HG03460 (cell line): ENCODE data around the gene HEATR5A.
A peak's percentile ranks its signal among the peaks of the same experiment; 100 is the strongest.
"Not testable (repeated sequence)": the region's sequence is repeated elsewhere in the genome, so short reads cannot be mapped to it uniquely, and the experiment has no call there.

ENCODE experiments used
- ATAC-seq: cut with Tn5 transposase; IDR thresholded peaks from one replicate; pipeline ENCODE4 v1.9.1; 2021; ENCODE audit not compliant: unreplicated experiment

HEATR5A gene

DNA sequence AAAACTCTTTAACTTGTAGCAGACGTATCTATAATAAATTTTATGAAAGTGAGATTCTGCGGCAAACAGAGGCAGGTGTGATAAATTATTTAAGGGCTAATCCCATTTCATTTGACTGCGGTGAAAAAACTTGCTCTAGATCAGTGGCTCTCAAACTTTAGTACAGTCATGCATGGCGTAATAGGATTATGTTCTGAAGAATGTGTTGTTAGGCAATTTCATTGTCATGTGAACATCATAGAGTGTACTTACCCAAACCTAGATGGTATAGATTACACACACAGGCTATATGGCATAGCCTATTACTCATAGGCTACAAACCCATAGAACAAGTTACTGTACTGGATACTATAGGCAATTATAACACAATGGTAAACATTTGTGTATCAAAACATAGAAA, 83.7 kb downstream of the HEATR5A start:
- no peak for ATAC-seq

DNA sequence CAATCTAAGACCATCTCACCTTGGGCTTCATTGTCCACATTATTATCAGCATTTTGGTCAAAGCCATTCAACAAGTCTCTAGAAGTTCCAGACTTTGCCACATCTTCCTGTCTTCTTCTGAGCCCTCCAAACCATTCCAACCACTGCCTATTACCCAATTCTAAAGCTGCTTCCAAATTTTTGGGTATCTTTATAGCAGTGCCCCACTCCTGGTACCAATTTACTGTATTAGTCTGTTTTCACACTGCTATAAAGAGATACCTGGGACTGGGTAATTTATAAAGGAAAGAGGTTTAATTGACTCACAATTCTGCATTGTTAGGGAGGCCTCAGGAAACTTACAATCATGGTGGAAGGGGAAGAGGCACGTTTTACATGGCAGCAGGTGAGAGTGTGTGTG, 89.0 kb downstream of the HEATR5A start:
- not testable (repeated sequence) for ATAC-seq

DNA sequence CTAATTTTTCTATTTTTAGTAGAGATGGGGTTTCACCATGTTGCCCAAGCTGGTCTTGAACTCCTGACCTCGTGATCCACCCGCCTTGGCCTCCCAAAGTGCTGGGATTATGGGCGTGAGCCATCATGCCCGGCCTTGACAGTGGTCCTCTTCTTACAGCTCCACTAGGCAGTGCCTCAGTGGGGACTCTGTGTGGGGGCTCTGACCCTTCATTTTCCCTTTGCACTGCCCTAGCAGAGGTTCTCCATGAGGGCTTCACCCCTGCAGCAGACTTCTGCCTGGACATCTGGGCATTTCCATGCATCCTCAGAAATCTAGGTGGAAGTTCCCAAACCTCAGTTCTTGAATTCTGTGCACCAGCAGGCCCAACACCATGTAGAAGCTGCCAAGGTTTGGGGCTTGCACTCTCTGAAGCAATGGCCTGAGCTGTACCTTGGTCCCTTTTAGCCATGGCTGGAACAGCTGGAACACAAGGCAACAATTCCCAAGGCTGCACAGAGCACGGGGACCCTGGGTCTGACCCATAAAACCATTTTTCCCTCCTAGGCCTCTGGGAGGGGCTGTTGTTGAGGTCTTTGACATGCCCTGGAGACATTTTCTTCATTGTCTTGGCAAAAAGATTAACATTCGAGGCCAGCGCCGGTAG, 90.4 kb downstream of the HEATR5A start:
- ATAC-seq: not testable (repeated sequence)

DNA sequence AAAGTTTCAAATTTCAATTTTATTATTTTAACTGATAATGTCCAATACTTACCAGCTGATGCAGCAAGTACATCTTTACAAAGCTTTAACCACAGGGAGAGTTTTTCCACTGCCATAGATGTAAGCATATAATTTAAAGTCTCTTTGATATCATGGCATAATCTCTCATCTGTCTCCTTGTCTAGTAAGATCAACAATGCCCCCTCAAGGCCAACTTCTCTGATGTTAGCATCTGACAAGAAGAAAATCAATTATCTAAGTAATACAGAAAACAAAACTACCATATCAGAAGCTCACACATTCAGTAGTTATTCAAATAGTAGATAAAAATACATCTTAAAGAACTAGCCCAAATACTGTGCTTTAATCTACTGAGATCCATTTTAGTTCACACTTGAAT, 94.2 kb downstream of the HEATR5A start:
- no peak for ATAC-seq

DNA sequence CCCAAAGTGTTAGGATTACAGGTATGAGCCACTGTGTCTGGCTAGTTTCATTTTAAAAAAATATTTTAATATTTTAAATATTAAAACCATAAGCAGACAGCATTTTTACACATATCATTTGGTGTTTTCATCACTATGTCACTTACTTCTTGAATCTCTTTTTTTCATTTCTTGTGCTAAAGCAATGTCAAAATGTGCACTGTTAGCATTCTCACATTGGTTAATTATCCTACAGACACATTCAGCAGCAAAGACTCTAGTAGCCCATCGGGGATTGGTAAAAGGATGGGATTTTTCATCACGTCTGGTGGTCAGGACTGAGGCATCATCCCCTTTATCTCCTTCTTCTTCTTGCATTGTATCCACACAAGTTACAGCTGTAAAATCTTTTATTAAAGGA, 96.9 kb downstream of the HEATR5A start:
- ATAC-seq: no peak

DNA sequence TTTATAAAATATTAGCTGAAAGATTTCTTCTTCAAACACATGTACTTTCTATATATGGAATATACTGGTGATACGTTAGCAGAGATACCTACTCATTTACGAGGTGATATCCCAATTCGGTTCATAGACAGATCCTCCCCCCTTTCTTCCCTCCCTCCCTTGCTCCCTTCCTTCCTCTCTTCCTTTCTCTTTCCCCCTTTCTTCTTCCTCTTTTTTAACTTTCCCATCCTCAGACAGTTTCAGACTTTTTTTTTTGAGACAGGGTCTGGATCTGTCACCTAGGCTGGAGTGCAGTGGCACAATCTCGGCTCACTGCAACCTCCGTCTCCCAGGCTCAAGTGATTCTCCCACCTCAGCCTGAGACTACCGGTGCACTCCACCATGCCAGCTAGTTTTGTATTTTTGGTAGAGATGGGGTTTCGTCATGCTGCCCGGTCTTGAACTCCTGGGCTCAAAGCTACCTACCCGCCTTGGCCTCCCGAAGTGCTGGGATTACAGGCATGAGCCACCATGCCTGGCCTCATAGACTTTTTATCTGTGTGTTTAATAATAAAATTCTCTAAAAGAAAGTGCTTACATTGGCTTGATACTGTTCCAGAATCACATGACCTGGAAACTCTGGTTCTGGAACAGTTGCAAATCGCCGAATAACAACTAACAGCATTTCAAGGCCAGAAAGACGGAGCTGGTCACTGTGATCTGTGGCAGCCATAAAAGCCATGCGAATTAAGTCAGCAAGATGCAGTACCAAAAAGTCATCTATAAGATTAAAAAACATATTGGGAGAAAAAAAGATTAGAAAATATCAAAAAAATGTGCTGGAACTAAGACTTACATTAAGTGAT, 99.2 kb downstream of the HEATR5A start:
- ATAC-seq: no peak

DNA sequence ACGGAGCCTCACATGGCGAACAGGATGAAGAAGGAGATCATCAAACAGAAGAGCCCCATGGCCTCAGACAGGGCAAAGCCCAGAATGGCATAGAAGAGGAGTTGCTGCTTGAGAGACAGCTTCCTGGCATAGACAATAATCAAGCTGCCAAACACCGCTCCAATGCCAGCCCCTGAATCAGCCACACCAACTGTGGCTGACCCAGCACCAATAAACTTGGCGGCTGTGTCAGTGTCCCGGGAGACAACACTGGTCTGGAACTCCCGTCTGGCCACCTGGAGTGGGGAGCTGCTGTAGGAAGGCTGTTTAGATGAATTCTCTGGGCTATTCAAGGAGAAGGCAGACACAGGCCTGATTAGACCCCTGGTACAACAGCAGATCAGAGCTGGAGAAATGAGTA, 100.1 kb downstream of the HEATR5A start:
- no peak for ATAC-seq

DNA sequence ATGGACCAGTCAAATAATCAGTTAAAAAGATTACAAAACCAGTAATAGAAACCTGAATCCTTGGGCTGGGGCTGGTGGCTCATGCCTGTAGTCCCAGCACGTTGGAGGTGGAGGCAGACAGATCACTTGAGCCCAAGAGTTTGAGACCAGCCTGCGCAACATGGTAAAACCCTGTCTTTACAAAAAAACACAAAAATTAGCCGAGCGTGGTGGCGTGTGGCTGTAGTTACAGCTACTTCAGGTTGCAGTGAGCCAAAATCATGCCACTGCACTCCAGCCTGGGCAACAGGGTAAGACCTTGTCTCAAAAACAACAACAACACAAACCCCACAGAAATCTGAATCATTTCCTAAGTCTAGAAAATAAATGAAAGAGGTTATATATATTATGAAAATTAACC, 100.6 kb downstream of the HEATR5A start:
- no peak for ATAC-seq

DNA sequence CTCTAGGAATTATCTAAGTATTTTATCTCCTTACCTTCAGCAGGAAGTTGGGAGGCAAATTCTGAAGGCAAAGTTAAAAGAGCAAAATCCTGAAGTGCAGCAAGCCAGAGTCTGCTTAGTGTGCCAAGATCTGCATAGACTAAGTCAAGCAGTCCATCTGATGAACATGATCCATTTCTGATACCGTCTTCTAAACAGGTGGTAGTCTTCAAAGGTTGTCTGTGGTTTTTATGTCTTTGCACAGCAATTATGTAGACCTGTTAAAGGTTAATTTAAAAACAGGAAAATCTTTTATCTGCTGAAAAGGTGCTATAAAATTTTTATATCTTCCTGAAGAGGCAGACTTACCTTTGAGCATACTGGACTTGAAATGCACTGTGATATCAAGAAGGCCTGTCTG, 107.4 kb downstream of the HEATR5A start:
- ATAC-seq: no peak

DNA sequence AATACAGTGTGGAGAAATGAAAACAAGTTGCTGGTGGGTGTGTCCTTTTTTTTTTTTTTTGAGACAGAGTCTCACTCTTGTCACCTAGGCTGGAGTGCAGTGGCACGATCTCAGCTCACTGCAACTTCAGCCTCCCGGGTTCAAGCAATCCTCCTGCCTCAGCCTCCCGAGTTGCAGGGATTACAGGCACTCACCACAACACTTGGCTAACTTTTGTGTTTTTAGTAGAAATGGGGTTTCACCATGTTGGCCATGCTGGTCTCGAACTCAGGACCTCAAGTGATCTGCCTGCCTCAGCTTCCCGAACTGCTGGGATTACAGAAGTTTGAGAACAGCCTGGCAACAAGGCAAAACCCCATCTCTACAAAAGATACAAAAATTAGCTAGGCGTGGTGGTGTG, 108.0 kb downstream of the HEATR5A start:
- not testable (repeated sequence) for ATAC-seq

DNA sequence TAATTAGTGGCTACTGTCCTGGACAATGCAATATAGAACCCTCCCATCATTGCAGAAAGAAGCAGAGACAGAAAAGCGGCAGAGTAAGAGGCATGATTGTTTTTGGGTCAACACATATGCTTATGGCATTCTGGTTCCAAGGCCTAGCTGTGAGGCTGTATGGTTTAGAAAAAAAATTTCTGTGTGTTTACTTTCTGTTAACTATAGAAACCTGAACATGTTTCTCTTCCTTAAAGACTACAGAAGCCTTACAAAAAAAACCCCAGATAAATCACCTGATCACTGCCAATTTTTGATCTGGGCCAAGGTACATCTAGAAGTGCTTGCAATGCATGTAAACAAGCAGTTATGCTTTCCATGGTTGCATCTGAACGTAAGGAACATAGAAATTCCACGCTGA, 112.7 kb downstream of the HEATR5A start:
- ATAC-seq: no peak

DNA sequence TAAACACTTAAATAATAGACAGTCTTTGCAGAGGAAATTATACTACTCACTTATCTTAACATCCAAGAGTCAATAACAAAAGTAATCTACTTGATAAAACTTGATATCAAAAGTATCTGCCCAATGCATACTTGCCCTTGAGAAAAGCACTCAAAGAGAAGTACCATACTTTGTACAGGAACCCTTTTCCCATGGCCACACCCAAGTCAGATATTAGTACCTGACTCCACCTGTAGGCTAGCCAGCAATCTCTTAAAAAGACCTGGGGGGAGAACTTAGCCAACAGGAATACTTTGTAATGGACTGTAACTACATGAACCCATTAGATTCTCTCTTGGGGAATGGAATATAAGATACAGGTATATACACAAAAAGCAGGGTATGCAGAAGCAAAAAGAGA, 113.2 kb downstream of the HEATR5A start:
- ATAC-seq: no peak

DNA sequence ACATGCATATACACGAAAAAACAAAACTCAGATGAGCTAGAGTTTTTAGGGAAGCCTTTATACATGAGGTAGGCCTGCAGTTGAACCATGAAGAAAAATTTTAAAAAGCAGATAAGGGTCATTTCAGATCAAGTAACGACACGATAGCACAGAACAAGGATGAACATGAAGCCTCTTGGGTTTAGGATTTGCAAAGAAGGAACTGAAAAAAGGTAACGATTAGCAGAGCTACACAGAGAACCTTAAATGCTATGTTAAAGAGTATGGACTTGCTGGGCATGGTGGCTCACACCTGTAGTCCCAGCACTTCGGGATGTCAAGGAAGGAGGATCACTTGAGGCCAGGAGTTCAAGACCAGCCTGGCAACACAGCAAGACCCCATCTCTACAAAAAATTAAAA, 116.7 kb downstream of the HEATR5A start:
- no peak for ATAC-seq

DNA sequence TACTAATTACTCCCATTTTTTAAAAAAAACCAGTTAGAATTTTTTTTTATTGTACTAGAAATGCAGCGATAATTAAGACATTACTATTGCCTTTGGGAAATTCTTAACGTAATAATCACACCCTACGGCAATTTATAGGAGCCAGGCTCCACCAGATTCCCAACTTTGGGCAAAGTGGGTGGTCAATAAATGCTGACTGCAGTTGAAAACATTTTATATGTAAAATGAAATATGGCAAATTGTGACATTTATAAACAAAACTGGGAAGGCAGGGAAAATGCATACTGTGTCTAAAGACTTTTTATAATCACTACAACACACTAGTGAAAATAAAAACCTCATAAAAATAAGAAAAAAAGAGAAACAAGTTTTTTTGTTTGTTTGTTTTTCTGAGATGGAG, 119.5 kb downstream of the HEATR5A start:
- ATAC-seq: no peak

DNA sequence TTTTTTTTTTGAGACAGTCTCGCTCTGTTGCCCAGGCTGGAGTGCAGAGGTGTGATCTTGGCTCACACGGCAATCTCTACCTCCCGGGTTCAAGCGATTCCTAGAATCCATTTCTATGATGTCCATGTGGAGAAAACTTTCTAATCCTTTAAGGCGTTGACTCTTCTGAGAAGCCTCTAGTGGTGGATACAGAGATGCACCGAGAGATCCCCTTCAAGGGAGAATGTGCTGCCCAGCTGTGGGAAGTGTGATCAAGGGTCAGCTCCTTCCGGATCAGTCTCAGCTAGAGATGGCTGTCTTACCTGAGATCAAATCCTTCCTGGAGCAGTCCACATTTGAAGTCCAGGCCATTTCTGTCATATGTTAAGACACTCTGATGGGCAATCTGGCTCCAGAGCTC, 120.1 kb downstream of the HEATR5A start:
- no peak for ATAC-seq

DNA sequence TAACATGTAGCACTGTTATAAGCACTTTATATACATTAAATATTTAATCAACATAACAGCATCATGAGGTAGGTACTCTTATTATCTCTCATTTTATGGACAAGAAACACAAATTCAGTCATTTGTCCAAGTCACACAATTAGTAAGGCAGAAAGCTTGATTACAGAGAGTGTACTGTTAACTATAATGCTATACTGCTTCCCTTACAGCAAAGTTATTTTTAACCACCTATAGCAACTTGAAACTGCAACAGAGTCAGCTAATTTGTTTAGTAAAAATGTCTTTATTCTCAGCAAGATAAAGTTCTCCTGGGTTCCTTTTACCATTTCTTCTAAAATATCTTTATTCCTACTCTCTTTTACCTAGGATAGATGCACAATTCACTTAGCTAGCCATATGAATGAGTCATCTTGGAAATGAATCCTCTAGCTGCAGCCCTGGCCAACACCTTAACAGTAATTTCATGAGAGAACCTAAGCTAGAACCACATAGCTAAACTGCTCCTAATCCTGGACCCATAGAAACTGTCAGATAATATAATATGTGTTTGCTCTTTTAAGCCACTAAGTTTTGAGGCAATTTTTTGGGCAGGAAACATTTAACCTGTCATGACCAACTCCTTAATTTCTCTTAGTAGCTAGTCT, 122.5 kb downstream of the HEATR5A start:
- ATAC-seq: peak; percentile 62

DNA sequence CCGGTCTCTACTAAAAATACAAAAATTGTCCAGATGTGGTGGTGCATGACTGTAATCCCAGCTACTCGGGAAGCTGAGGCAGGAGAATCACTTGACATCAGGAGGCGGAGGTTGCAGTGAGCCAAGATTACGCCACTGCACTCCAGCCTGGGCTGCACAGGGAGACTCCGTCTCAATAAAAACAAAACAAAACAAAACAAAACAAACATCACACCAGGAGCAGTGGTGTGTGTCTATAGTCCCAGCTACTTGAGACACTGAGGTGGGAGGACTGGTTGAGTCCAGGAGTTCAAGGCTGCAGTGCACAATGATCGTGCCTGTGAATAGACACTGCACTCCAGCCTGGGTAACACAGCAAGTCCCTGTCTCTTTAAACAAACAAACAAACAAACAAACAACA, 123.2 kb downstream of the HEATR5A start:
- ATAC-seq: no peak

DNA sequence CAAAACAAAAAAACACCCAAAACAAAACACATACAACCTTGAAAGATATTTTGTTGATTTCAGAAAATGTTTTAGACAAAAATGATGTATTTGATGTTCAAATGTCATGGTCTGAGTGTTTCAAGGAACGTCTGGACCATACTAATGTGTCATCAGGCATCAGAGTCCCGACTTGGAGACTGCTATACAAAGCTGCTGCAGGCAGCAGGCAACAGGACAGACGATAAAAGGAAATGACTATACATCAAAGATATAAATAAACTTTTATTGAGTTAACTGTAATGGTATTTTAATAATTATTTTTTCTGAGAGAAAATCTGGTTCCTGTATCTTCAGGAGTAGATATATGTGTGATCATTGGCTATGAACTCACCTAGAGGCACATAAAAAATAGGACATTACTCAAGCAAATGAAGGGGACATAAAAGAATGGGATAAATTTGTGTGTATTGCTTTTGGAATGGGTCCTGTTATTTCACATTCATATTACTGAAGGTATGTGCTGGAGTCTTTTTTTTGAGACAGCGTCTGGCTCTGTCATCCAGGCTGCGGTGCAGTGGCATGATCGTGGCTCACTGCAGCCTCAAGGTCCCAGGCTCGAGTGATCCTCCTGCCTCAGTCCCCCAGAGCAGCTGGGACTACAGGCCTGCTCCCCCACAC, 125.5 kb downstream of the HEATR5A start:
- no peak for ATAC-seq

DNA sequence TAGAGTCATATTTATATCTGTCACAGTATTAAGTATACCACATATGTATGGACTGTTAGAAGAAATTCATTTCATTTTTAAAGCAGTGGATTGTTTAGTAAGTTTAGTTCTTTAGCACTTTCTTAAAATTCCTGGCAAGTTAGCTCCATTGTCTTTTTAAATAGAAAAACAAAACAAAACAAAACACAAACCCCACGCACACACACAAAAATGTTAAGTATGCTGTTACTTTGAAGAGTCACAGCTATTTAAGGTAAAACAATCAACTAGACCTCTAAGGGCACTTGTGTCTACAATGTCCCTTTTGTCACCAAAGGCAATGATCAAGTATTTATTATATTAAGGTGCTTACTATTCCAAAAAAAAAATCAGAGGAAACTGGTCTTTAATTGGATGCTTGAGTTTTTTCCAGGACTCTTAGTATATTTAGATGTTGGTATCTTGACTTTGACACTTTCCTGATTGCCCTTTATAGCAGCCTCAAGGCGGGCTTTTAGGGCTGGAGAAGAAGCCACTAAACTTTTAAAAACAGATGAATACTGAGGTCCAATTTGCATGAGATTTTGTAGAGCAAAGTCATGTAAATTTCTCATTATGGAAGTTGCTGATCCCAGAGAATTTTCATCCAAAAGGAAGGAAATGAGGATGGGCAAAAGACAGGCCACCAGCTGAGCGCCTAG, 127.3 kb downstream of the HEATR5A start:
- ATAC-seq: no peak

DNA sequence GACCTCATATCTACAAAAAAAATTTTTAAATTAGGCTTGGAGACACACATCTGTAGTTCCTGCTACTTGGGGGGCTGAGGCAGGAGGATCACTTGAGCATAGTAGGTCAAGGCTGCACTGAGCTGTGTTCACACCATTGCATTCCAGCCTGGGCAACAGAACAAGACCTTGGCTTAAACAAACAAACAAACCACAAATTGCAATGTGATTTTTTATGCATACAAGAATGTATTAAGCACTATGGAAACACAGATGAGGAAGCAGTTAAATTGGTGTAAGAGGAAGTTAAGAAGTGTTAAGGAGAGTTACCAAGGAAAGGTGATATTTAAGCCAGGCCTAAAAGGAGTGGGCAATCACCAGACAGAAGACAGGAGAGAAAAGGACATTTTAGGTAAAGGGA, 129.1 kb downstream of the HEATR5A start:
- ATAC-seq: no peak
